Right cardiac atrium (tissue), 5 donors: ENCODE measurements around the gene COL6A3. TPM values are rescaled to one million over a fixed set of nuclear protein-coding genes. Genes with fewer than 3 reads are reported as not detected.
"Not testable (repeated sequence)": the region's sequence is repeated elsewhere in the genome, so short reads cannot be mapped to it uniquely, and the experiment has no call there.

ENCODE experiments used
- ATAC-seq, 2 donors: fragments of 200-7000 bp; cut with Tn5 transposase; one replicate each; pipeline versions ENCODE4 v1.8.0 to v1.9.1; 2020; ENCODE audit warnings: moderate library complexity in 2 of 2, mild to moderate bottlenecking in 1 of 2
- DNase-seq, 3 donors: peaks; one replicate each; pipeline ENCODE4 v3.0.0-alpha.2; 2020
- H3K27ac ChIP-seq: one replicate; pipeline ENCODE4 v1.5.1; 2013; ENCODE audit warnings: mild to moderate bottlenecking, low read length, control low read depth, moderate library complexity
- H3K27me3 ChIP-seq: one replicate; pipeline ENCODE4 v1.6.1; 2013; ENCODE audit not compliant: control insufficient read depth, insufficient read depth
- H3K4me1 ChIP-seq: one replicate; pipeline ENCODE4 v1.6.1; 2013; ENCODE audit warnings: low read length; ENCODE audit not compliant: control insufficient read depth, insufficient read depth
- H3K4me3 ChIP-seq: one replicate; pipeline ENCODE4 v1.5.1; 2013; ENCODE audit warnings: low read length, control low read depth
- H3K9me3 ChIP-seq: one replicate; pipeline ENCODE4 v1.6.1; 2013; ENCODE audit warnings: low read length; ENCODE audit not compliant: control insufficient read depth
- WGBS: extraction: QIAGEN DNeasy Blood & Tissue Kit; methylation state at CpG from one replicate; pipeline ENCODE4 v1.1.7; 2013; 5-methylcytosine and 5-hydroxymethylcytosine counted together
- intact Hi-C, 4 donors: fragments of 100-400 bp; cut with DNase I; formaldehyde crosslinking; loops; one replicate each; pipeline versions ENCODE4 v1.11.0 to v1.14.0; 2022 to 2023
- polyA plus RNA-seq: library from polyadenylated mRNA; stranded (reverse); fragments of 200-250 nt; gene quantifications from one replicate; pipeline ENCODE4 v1.2.3, GENCODE V29; 2013
- total RNA-seq, 4 donors: library from RNA; stranded (reverse); fragmentation: NEBNext Ultra II Directional; extraction: Animal tissue kit (Norgen Biotek cat#: 25700); gene quantifications; one replicate each; pipeline ENCODE4 v1.2.1, GENCODE V29; 2021
- donor health status: healthy with polysubstance abuse.
- donor health status: DM: no; HTN: yes; CAD: no.
- donor health status: DM: no; HTN: no; CAD: no.
- donor health status: DM: no; HTN: yes; CAD: no; lungs with severe emphysema.
- donor health status: DM: yes; HTN: yes; CAD: no.

Gene COL6A3
- total and polyA plus RNA-seq, 5 donors, result 33.2 to 191 (median 113) TPM

DNA sequence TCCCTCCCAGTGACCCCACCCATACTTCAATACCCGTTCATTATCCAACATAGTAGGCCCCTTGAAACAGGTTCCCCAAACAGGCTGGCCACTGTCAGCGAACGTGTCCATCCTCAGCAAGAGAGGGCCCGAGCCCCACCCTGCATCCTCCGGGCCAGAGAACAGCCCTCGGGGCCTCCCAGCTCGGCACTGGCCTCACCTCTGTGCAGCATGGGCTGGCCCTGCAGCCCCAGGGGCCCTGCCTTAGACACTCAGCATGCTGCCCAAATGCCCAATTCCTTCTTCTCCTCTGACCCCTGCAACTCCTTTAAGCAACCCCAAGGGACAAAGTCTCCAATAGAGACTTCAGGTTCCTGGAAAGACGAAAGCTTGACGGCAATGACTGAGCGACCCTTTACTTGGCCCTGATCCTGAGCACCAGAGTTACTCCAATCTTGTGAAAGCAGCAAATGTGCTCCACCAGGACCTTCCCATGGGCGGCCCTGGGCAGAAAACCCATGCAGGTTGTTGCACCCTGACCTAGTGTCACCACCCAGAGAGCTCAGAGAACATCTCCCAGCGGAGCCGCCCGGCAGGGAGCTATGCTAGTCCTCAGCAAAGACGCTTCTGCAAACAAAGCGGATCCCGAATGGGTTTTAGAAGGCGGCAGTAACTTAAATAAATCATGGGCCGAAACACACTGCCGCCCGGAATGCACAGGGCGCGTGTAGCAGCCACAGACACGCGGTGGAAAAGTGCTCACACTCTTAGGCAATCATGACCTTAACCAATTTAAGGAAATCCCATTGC is 782 bp downstream of the COL6A3 start:
- ATAC-seq (peak; percentile 45 to 47), DNase-seq (peak in 2 of 3 donors; percentile 72 to 80)
- intact Hi-C loops, result loop anchor here in 3 of 4 donors (5.0 to 10.0 kb wide), 3 partner anchors 241 to 258 kb away; no protein-coding TSS in a partner anchor

GRCh38 chr2:237412646-237412987 is 1.3 kb downstream of the COL6A3 start:
- H3K4me1 ChIP-seq, result no peaks in the 10 kb centered on the region
- peak in 1 of 2 donors; percentile 4 for ATAC-seq
- H3K27me3 ChIP-seq, result no peaks in the 10 kb centered on the region
- intact Hi-C loops, result loop anchor here in 3 of 4 donors (5.0 to 10.0 kb wide), 3 partner anchors 240 to 258 kb away; no protein-coding TSS in a partner anchor
- WGBS, result 55% methylated on average over 7 of the region's 7 CpGs
- no peak for DNase-seq
- peak overlapping the region; percentile 90 for H3K27ac ChIP-seq
- H3K4me3 ChIP-seq, result peak overlapping the region; percentile 56
- H3K9me3 ChIP-seq, result no peaks in the 10 kb centered on the region

More for the DNA sequence above, 782 bp downstream of the COL6A3 start:
- peak overlapping the region; percentile 90 for H3K27ac ChIP-seq
- no peaks in the 10 kb centered on the region for H3K9me3 ChIP-seq
- no peaks in the 10 kb centered on the region for H3K27me3 ChIP-seq
- peak overlapping the region; percentile 56 for H3K4me3 ChIP-seq
- 57% methylated on average over 25 of the region's 25 CpGs for WGBS
- no peaks in the 10 kb centered on the region for H3K4me1 ChIP-seq

- WGBS, result 59% methylated on average over 16 of the region's 16 CpGs
- Histone ChIP-seq H3K4me1 (no peaks in the 10 kb centered on the region), H3K27me3 (no peaks in the 10 kb centered on the region), H3K9me3 (no peaks in the 10 kb centered on the region), H3K27ac (peak overlapping the region; percentile 90), H3K4me3 (peak overlapping the region; percentile 56)
- intact Hi-C loops, result loop anchor here (2.0 to 10.0 kb wide), 4 partner anchors 240 to 259 kb away; no protein-coding TSS in a partner anchor
- DNase-seq (peak in 1 of 3 donors; percentile 68), ATAC-seq (peak in 1 of 2 donors; percentile 8)
These were observed 2.1 kb downstream of the COL6A3 start for GRCh38 chr2:237411683-237412423.

- Histone ChIP-seq H3K27me3 (no peaks in the 10 kb centered on the region), H3K9me3 (no peaks in the 10 kb centered on the region), H3K4me3 (peak overlapping the region; percentile 56), H3K4me1 (no peaks in the 10 kb centered on the region), H3K27ac (peak overlapping the region; percentile 33)
- intact Hi-C loops, result loop anchor here (2.0 to 10.0 kb wide), 4 partner anchors 239 to 258 kb away; no protein-coding TSS in a partner anchor
- no peak for DNase-seq
- 54% methylated on average over 12 of the region's 12 CpGs for WGBS
- no peak for ATAC-seq
These were observed 2.8 kb downstream of the COL6A3 start for GRCh38 chr2:237411092-237411601.

DNA sequence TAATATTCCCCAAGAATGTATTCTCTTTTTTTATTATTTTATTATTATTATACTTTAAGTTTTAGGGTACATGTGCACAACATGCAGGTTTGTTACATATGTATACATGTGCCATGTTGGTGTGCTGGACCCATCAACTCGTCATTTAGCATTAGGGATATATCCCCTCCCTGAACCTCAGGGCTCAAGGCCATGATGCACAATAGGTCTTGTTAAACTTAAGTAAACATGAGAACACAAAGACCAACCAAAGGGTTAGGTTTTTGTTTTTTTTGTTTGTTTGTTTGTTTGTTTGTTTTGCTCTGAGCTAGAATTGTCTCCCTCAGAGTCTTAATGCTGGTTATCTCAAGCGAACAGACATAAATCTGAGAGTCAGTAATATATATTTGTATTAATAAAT is 4.7 kb downstream of the COL6A3 start:
- H3K27me3 ChIP-seq, H3K4me1 ChIP-seq, H3K27ac ChIP-seq, ATAC-seq, DNase-seq, H3K9me3 ChIP-seq, H3K4me3 ChIP-seq: not testable (repeated sequence)
- WGBS, result 81% methylated on average over 2 of the region's 2 CpGs
- intact Hi-C loops, result loop anchor here in 1 of 4 donors (10.0 kb wide), 1 partner anchor 64 kb away; no protein-coding TSS in a partner anchor

DNA sequence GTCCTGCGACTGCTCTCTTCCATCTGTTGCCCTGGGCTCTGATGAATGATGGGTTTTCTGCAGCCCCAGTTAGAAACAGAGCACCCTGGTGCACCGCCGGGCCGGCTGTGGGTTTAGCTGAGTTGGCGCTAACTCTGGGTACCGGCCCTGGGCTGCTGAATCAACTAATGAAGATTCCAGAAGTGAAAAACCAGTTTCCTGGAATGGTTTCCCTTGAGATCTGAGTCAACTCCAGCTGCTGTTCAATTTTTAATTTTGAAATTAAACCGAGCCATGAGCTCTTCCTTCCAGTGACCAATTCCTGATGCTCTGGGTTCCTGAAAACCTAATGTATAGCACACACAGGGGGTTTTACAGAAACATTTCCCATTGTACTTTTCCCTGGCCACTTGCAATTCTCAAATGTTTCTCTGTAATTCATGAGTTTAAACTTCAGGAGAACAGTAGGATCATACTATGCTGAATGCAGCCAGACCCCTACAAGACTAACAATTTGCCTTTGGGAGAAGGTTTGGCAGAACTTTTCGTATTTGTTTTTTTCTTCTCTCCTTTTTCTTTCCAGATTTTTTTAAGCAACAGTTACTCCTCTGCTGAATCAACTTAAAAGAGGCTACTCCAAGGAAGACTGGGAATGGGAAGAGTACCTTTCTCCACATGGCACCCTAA is 5.5 kb downstream of the COL6A3 start:
- 40% methylated on average over 8 of the region's 8 CpGs for WGBS
- no peaks in the 10 kb centered on the region for H3K4me1 ChIP-seq
- H3K27ac ChIP-seq, result peak overlapping the region; percentile 59
- no peaks in the 10 kb centered on the region for H3K27me3 ChIP-seq
- H3K4me3 ChIP-seq, result no peak overlapping the region
- H3K9me3 ChIP-seq, result no peaks in the 10 kb centered on the region
- DNase-seq (peak; percentile 57 to 84 (median 80)), ATAC-seq (peak; percentile 42 to 54)
- intact Hi-C loops, result loop anchor here in 1 of 4 donors (10.0 kb wide), 1 partner anchor 64 kb away; no protein-coding TSS in a partner anchor

GRCh38 chr2:237407700-237408099 is 6.3 kb downstream of the COL6A3 start:
- no peak for ATAC-seq
- H3K27ac ChIP-seq, result no peak overlapping the region
- H3K4me3 ChIP-seq, result no peak overlapping the region
- 51% methylated on average over 4 of the region's 4 CpGs for WGBS
- intact Hi-C loops, result loop anchor here in 1 of 4 donors (10.0 kb wide), 1 partner anchor 63 kb away; no protein-coding TSS in a partner anchor
- no peaks in the 10 kb centered on the region for H3K4me1 ChIP-seq
- peak in 1 of 3 donors; percentile 66 for DNase-seq
- H3K27me3 ChIP-seq, result no peaks in the 10 kb centered on the region
- no peaks in the 10 kb centered on the region for H3K9me3 ChIP-seq

DNA sequence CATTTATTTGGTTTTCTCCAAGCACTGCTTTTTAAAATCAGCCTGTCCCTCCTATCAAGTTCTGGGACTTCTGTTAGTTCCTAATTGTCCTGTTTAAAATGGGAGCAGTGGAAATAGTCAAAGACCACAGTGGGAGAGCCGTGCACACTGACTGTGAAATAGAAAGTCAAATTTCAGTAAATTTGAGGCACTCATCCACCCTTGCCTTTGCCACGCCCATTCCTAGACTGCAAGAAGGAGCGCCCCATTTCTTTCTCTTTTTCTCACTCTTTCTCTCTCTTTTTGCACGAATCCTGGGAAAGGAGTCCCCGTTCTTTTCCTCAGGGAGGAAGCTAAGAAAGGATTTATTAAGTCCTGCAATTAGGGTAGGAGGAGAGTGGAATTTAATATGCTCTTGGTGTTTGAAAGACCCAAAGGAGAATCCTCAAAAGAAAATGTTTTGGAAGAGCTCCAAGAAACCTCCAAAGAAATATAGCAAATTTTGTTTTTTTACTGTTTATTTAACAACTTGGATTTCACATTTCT is 7.5 kb downstream of the COL6A3 start:
- no peaks in the 10 kb centered on the region for H3K9me3 ChIP-seq
- intact Hi-C loops, result loop anchor here in 1 of 4 donors (10.0 kb wide), 1 partner anchor 62 kb away; no protein-coding TSS in a partner anchor
- no peak for DNase-seq
- ATAC-seq, result no peak
- WGBS, result 76% methylated on average over 5 of the region's 5 CpGs
- no peaks in the 10 kb centered on the region for H3K4me1 ChIP-seq
- H3K4me3 ChIP-seq, result no peak overlapping the region
- no peak overlapping the region for H3K27ac ChIP-seq
- H3K27me3 ChIP-seq, result no peaks in the 10 kb centered on the region

DNA sequence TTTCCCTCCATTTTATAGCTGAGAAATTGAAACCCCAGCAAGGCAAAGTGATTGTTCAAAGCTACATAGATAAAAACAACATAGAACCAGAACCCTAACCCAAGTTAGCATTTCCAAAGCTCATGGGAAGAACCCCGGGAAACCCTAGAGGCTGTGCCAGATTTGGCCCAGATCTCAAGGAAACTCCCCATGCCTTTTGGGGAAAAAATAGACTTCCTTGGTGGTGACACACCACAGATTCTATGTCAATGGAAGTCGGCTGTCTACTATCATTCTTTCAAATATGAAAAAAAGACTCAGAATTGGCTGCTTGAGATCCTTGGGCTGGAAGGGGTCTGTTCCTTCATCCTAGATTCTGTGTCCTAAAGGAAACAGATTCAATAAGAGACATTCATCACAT is 8.4 kb downstream of the COL6A3 start:
- ATAC-seq (no peak), DNase-seq (no peak)
- Histone ChIP-seq H3K9me3 (no peaks in the 10 kb centered on the region), H3K4me3 (no peak overlapping the region), H3K27ac (no peak overlapping the region), H3K27me3 (no peaks in the 10 kb centered on the region), H3K4me1 (no peaks in the 10 kb centered on the region)
- WGBS, result 49% methylated on average over 2 of the region's 2 CpGs
- intact Hi-C loops, result loop anchor here in 1 of 4 donors (10.0 kb wide), 1 partner anchor 61 kb away; no protein-coding TSS in a partner anchor

- Histone ChIP-seq H3K4me3 (no peak overlapping the region), H3K27me3 (no peaks in the 10 kb centered on the region), H3K27ac (no peak overlapping the region), H3K9me3 (no peaks in the 10 kb centered on the region), H3K4me1 (no peaks in the 10 kb centered on the region)
- intact Hi-C loops, result loop anchor here in 1 of 4 donors (10.0 kb wide), 1 partner anchor 60 kb away; no protein-coding TSS in a partner anchor
- DNase-seq (no peak), ATAC-seq (no peak)
- 45% methylated on average over 13 of the region's 13 CpGs for WGBS
These were observed 8.9 kb downstream of the COL6A3 start for GRCh38 chr2:237405006-237405559.
